Right lobe of liver (tissue), 4 donors: Measurements from ENCODE around the gene TBC1D8.

ENCODE experiments used
- CTCF ChIP-seq, 4 donors: fragments of 200-600 bp in 3 of 4; fragments of 450-650 bp in 1 of 4; IDR thresholded peaks; one replicate each; pipeline versions ENCODE4 v1.5.1 to v1.8.0; 2016 to 2022; ENCODE audit warnings: antibody characterized with exemption in 4 of 4, mild to moderate bottlenecking in 2 of 4
- POLR2A ChIP-seq: fragments of 450-650 bp; IDR thresholded peaks from one replicate; pipeline ENCODE4 v1.6.1; 2017; ENCODE audit warnings: antibody characterized with exemption, mild to moderate bottlenecking
- donor health status: DM: no; HTN: no; CAD: no.
- donor health status: DM: no; HTN: no; CAD: no.
- donor health status: DM: no; HTN: yes; CAD: no.

GRCh38 chr2:101080211-101081068 is 70.7 kb downstream of the TBC1D8 start:
- no peak for TF ChIP-seq CTCF (IDR thresholded peaks at IDR 0.05)
- no peak for TF ChIP-seq POLR2A
